HepG2 (cell line): ENCODE results near the gene RRAS. TPM values are rescaled to one million over a fixed set of nuclear protein-coding genes. Genes with fewer than 3 reads are reported as not detected.

Source experiments
- ARID2 ChIP-seq: sonication (generic); formaldehyde crosslinking; IDR thresholded peaks from 2 replicates; pipeline ENCODE4 v1.8.1; 2022; ENCODE audit warnings: mild to moderate bottlenecking, missing genetic modification reagents, borderline replicate concordance
- CCAR2 ChIP-seq: fragments of 200-400 bp; formaldehyde crosslinking; optimal IDR thresholded peaks from 2 replicates; pipeline ENCODE3; 2018; ENCODE audit warnings: low read depth, mild to moderate bottlenecking, low read length, moderate library complexity
- ELF1 ChIP-seq: sonication (generic); formaldehyde crosslinking; IDR thresholded peaks from 2 replicates; pipeline ENCODE4 v1.4.0; 2020; ENCODE audit warnings: missing genetic modification reagents
- HNRNPUL1 ChIP-seq: fragments of 200-400 bp; formaldehyde crosslinking; IDR thresholded peaks from 2 replicates; pipeline ENCODE4 v1.6.1; 2017; ENCODE audit warnings: low read depth, mild to moderate bottlenecking, low read length, moderate library complexity
- LCORL ChIP-seq, 2 experiments: fragments of 450-650 bp in 1 of 2; sonication (generic) in 1 of 2; formaldehyde crosslinking in 1 of 2; IDR thresholded peaks; 2 replicates each; pipeline versions ENCODE4 v1.5.0 to v1.6.1; 2017 to 2020; ENCODE audit warnings: antibody characterized with exemption in 1 of 2, missing genetic modification reagents in 1 of 2
- MBD4 ChIP-seq: IDR thresholded peaks from 2 replicates; pipeline ENCODE4 v1.6.1; 2012; ENCODE audit warnings: low read length, inconsistent platforms, borderline replicate concordance
- MXI1 ChIP-seq: IDR thresholded peaks from 3 replicates; pipeline ENCODE4 v1.6.1; 2012; ENCODE audit warnings: low read depth, low read length, inconsistent platforms, borderline replicate concordance
- POLR2A ChIP-seq, 2 experiments: IDR thresholded peaks; 2 replicates each; pipeline ENCODE4 v1.6.1; 2011; ENCODE audit warnings: low read depth in 2 of 2, low read length in 2 of 2, mild to moderate bottlenecking in 1 of 2, moderate library complexity in 1 of 2; ENCODE audit not compliant: insufficient read depth in 1 of 2
- RELA ChIP-seq: sonication (generic); formaldehyde crosslinking; IDR thresholded peaks from 2 replicates; pipeline ENCODE4 v1.4.0; 2020; ENCODE audit warnings: missing genetic modification reagents
- ZBTB1 ChIP-seq: sonication (generic); formaldehyde crosslinking; IDR thresholded peaks from 2 replicates; pipeline ENCODE4 v1.4.0; 2020; ENCODE audit warnings: missing genetic modification reagents, borderline replicate concordance
- ZNF468 ChIP-seq: sonication (generic); formaldehyde crosslinking; IDR thresholded peaks from 2 replicates; pipeline ENCODE4 v1.8.0; 2022; ENCODE audit warnings: mild to moderate bottlenecking, moderate library complexity, missing genetic modification reagents
- ZSCAN22 ChIP-seq: sonication (generic); formaldehyde crosslinking; IDR thresholded peaks from 2 replicates; pipeline ENCODE4 v1.4.0; 2020; ENCODE audit warnings: mild to moderate bottlenecking, missing genetic modification reagents
- polyA plus RNA-seq, 8 experiments: library from polyadenylated mRNA; depleted of rRNA in 3 of 8; stranded (reverse) in 7 of 8; unstranded in 1 of 8; fragments of >200 nt; fragmentation: Illumina TruSeq in 4 of 8; extraction: Trizol in 4 of 8; gene quantifications; 2 replicates each; pipeline versions ENCODE4 v1.2.1 to v1.2.3, GENCODE V29; 2011 to 2016; ENCODE audit warnings: low read depth in 4 of 8, missing spikeins in 1 of 8, mixed read lengths in 1 of 8; ENCODE audit not compliant: insufficient read depth in 1 of 8
- total RNA-seq, 5 experiments: library from RNA; depleted of rRNA; stranded (reverse); fragments of >200 nt; fragmentation: Illumina TruSeq; extraction: Trizol; gene quantifications; 2 replicates each; pipeline ENCODE4 v1.2.3, GENCODE V29; 2016; ENCODE audit warnings: low read depth in 1 of 5
- TF ChIP-seq, protein P1 (sequence below): sonication (generic); formaldehyde crosslinking; IDR thresholded peaks from 2 replicates; pipeline ENCODE4 v1.4.0; 2020; ENCODE audit warnings: low read depth, mild to moderate bottlenecking, missing genetic modification reagents
- TF ChIP-seq, protein P2 (sequence below): IDR thresholded peaks from 2 replicates; pipeline ENCODE4 v1.6.1; 2018; ENCODE audit warnings: missing genetic modification reagents
- TF ChIP-seq, protein P3 (sequence below): sonication (generic); formaldehyde crosslinking; IDR thresholded peaks from 2 replicates; pipeline ENCODE4 v1.5.0; 2020; ENCODE audit warnings: missing genetic modification reagents
- TF ChIP-seq, protein P4 (sequence below): sonication (generic); formaldehyde crosslinking; IDR thresholded peaks from 2 replicates; pipeline ENCODE4 v1.5.0; 2020; ENCODE audit warnings: mild to moderate bottlenecking, missing genetic modification reagents, moderate library complexity
- TF ChIP-seq, protein P5 (sequence below): IDR thresholded peaks from 2 replicates; pipeline ENCODE4 v1.6.1; 2016; ENCODE audit warnings: low read depth, control low read depth
- TF ChIP-seq, protein P6 (sequence below): sonication (generic); formaldehyde crosslinking; IDR thresholded peaks from 2 replicates; pipeline ENCODE4 v1.9.0; 2021; ENCODE audit warnings: missing genetic modification reagents, borderline replicate concordance

The RRAS gene
- total and polyA plus RNA-seq, 2 of the 13 experiments (the other 11 are each of a cell fraction or from before 2014, with no cell fraction given), result 1.5 to 12.0 TPM

DNA sequence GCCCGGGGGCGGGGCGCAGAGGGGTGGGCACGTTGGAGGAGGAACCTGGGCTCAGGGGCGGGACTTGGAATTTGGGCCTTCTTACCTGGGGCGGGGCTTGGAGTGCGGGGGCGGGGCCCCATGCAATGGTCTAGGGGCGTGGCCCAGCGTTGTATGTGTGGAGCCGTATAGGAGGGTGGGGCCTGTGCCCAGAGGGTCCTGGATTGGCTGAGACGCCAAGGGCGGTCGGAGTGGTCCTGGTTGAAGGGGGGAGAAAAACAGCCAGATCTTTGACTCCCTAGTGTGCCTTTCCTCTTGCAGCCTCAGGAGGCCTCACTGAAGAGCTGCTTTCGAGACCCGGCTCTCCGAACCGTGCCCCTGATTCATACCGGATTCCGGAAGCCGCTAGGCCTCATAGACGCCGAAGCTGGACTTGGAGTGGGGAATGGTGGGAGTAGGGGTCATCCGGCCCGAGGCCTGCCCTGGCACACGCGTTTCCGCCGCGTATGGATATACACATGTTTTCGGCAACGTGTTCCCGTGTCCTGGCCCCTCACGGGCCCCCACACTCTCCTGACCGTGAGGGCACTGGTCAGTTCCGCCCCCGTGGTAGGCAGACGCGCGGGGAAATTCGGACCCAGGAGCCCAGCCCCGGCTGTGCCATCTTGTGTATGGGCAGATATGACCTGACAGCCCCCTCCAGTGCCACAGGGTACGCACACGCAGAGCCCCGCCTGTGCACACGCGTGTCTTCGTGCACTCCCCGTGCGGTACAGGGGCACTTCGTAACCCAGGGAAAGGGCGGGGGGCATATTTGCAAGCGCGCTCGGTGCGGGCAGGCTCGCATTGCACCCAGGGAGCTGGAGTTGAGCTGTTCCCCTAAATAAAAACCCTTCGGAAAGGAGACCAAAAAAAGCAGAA, 49.6 kb downstream of the RRAS start (continued):
- no peak for TF ChIP-seq ZNF468 (CRISPR knock-in tag)
- TF ChIP-seq LCORL (IDR thresholded peaks at IDR 0.05), result no peak
- TF ChIP-seq LCORL (CRISPR knock-in tag; IDR thresholded peaks at IDR 0.05), result no peak
- no peak for TF ChIP-seq HNRNPUL1
- TF ChIP-seq, protein P1, sequence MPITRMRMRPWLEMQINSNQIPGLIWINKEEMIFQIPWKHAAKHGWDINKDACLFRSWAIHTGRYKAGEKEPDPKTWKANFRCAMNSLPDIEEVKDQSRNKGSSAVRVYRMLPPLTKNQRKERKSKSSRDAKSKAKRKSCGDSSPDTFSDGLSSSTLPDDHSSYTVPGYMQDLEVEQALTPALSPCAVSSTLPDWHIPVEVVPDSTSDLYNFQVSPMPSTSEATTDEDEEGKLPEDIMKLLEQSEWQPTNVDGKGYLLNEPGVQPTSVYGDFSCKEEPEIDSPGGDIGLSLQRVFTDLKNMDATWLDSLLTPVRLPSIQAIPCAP (CRISPR knock-in tag), result no peak
- TF ChIP-seq MBD4, result no peak
- TF ChIP-seq ZSCAN22 (CRISPR knock-in tag), result no peak
- TF ChIP-seq RELA (CRISPR knock-in tag), result no peak
- TF ChIP-seq MXI1, result no peak; the same call in 2 of the 3 replicates
- no peak for TF ChIP-seq CCAR2
- TF ChIP-seq POLR2A (IDR thresholded peaks at IDR 0.05; ENCODE audit: insufficient read depth in 1 of 2, low read depth in 2 of 2, low read length in 2 of 2), result peak; percentile 97 to 98
- TF ChIP-seq, protein P2, sequence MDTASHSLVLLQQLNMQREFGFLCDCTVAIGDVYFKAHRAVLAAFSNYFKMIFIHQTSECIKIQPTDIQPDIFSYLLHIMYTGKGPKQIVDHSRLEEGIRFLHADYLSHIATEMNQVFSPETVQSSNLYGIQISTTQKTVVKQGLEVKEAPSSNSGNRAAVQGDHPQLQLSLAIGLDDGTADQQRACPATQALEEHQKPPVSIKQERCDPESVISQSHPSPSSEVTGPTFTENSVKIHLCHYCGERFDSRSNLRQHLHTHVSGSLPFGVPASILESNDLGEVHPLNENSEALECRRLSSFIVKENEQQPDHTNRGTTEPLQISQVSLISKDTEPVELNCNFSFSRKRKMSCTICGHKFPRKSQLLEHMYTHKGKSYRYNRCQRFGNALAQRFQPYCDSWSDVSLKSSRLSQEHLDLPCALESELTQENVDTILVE (CRISPR knock-in tag), result no peak
- 0 out of 2 replicates have a peak, but pooled peaks have one; percentile 31 for TF ChIP-seq ARID2
- TF ChIP-seq ELF1 (CRISPR knock-in tag), result peak; percentile 58; the same call in 1 of the 2 replicates
- TF ChIP-seq, protein P3, sequence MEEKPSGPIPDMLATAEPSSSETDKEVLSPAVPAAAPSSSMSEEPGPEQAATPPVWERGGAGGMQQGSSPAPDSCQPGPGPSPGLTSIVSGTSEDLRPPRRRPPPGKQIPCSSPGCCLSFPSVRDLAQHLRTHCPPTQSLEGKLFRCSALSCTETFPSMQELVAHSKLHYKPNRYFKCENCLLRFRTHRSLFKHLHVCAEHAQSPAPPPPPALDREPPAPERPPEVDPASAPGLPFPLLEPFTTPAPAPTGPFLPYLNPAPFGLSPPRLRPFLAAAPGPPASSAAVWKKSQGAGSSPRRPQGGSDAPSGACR, result 0 out of 2 replicates have a peak, but pooled peaks have one; percentile 58
- TF ChIP-seq, protein P4, sequence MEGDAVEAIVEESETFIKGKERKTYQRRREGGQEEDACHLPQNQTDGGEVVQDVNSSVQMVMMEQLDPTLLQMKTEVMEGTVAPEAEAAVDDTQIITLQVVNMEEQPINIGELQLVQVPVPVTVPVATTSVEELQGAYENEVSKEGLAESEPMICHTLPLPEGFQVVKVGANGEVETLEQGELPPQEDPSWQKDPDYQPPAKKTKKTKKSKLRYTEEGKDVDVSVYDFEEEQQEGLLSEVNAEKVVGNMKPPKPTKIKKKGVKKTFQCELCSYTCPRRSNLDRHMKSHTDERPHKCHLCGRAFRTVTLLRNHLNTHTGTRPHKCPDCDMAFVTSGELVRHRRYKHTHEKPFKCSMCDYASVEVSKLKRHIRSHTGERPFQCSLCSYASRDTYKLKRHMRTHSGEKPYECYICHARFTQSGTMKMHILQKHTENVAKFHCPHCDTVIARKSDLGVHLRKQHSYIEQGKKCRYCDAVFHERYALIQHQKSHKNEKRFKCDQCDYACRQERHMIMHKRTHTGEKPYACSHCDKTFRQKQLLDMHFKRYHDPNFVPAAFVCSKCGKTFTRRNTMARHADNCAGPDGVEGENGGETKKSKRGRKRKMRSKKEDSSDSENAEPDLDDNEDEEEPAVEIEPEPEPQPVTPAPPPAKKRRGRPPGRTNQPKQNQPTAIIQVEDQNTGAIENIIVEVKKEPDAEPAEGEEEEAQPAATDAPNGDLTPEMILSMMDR, result 0 out of 2 replicates have a peak, but pooled peaks have one; percentile 21
- TF ChIP-seq, protein P5, sequence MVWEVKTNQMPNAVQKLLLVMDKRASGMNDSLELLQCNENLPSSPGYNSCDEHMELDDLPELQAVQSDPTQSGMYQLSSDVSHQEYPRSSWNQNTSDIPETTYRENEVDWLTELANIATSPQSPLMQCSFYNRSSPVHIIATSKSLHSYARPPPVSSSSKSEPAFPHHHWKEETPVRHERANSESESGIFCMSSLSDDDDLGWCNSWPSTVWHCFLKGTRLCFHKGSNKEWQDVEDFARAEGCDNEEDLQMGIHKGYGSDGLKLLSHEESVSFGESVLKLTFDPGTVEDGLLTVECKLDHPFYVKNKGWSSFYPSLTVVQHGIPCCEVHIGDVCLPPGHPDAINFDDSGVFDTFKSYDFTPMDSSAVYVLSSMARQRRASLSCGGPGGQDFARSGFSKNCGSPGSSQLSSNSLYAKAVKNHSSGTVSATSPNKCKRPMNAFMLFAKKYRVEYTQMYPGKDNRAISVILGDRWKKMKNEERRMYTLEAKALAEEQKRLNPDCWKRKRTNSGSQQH, result no peak; the same call in 1 of the 2 replicates
- TF ChIP-seq, protein P6, sequence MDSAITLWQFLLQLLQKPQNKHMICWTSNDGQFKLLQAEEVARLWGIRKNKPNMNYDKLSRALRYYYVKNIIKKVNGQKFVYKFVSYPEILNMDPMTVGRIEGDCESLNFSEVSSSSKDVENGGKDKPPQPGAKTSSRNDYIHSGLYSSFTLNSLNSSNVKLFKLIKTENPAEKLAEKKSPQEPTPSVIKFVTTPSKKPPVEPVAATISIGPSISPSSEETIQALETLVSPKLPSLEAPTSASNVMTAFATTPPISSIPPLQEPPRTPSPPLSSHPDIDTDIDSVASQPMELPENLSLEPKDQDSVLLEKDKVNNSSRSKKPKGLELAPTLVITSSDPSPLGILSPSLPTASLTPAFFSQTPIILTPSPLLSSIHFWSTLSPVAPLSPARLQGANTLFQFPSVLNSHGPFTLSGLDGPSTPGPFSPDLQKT (CRISPR knock-in tag), result 0 out of 2 replicates have a peak, but pooled peaks have one; percentile 65
- no peak; the same call in 1 of the 2 replicates for TF ChIP-seq ZBTB1 (CRISPR knock-in tag)
